Hepatocyte (in vitro differentiated cells): ENCODE results near the gene TAP1. TPM values are rescaled to one million over a fixed set of nuclear protein-coding genes. Genes with fewer than 3 reads are reported as not detected.

Experiments
- DNase-seq: peaks from one replicate; pipeline ENCODE4 v3.0.0-alpha.2; 2016; ENCODE audit warnings: low spot score
- H2AFZ ChIP-seq: fragments of 200-600 bp; sonication (generic); 2 replicates; pipeline ENCODE4 v1.6.0; 2016; ENCODE audit warnings: antibody characterized with exemption, mild to moderate bottlenecking
- H3K27ac ChIP-seq: fragments of 200-600 bp; sonication (generic); 2 replicates; pipeline ENCODE4 v1.5.1; 2016; ENCODE audit warnings: mild to moderate bottlenecking
- H3K27me3 ChIP-seq: fragments of 200-600 bp; sonication (generic); 2 replicates; pipeline ENCODE4 v1.6.1; 2016
- H3K36me3 ChIP-seq: fragments of 200-600 bp; sonication (generic); replicated peaks from 2 replicates; pipeline ENCODE4 v1.5.1; 2016; ENCODE audit warnings: low read depth; ENCODE audit not compliant: insufficient read depth
- H3K4me1 ChIP-seq: fragments of 200-600 bp; sonication (generic); 2 replicates; pipeline ENCODE4 v1.5.1; 2016; ENCODE audit warnings: mild to moderate bottlenecking, moderate library complexity; ENCODE audit not compliant: insufficient read depth
- H3K4me2 ChIP-seq: fragments of 200-600 bp; sonication (generic); 2 replicates; pipeline ENCODE4 v1.6.0; 2016
- H3K4me3 ChIP-seq: fragments of 200-600 bp; sonication (generic); 2 replicates; pipeline ENCODE4 v1.5.1; 2016; ENCODE audit warnings: mild to moderate bottlenecking
- H3K79me2 ChIP-seq: fragments of 200-600 bp; sonication (generic); 2 replicates; pipeline ENCODE4 v1.6.0; 2017; ENCODE audit warnings: mild to moderate bottlenecking
- H3K9me2 ChIP-seq: fragments of 200-600 bp; sonication (generic); replicated peaks from 2 replicates; pipeline ENCODE4 v1.6.0; 2017; ENCODE audit warnings: mild to moderate bottlenecking; ENCODE audit not compliant: insufficient read depth
- H3K9me3 ChIP-seq: fragments of 200-600 bp; sonication (generic); 2 replicates; pipeline ENCODE4 v1.5.1; 2016; ENCODE audit warnings: low read depth, mild to moderate bottlenecking
- H4K20me1 ChIP-seq: fragments of 200-600 bp; sonication (generic); 2 replicates; pipeline ENCODE4 v1.6.0; 2016; ENCODE audit warnings: mild to moderate bottlenecking; ENCODE audit not compliant: insufficient read depth, poor library complexity, severe bottlenecking
- CTCF ChIP-seq: fragments of 200-600 bp; sonication (generic); IDR thresholded peaks from 2 replicates; pipeline ENCODE4 v1.5.1; 2016; ENCODE audit warnings: antibody characterized with exemption, mild to moderate bottlenecking; ENCODE audit not compliant: poor library complexity
- EZH2 ChIP-seq: fragments of 200-600 bp; sonication (generic); IDR thresholded peaks from 2 replicates; pipeline ENCODE4 v1.6.1; 2016; ENCODE audit warnings: antibody characterized with exemption, mild to moderate bottlenecking, borderline replicate concordance
- EZH2phosphoT487 ChIP-seq: fragments of 200-600 bp; sonication (generic); IDR thresholded peaks from one replicate; pipeline ENCODE4 v1.6.1; 2018; ENCODE audit warnings: antibody characterized with exemption, mild to moderate bottlenecking, low read depth, moderate library complexity; ENCODE audit not compliant: unreplicated experiment, severe bottlenecking
- WGBS: methylation state at CpG from one replicate; pipeline ENCODE4 v1.1.6; 2016; ENCODE audit warnings: low lambda C conversion rate; ENCODE audit errors: missing lambda C conversion rate; 5-methylcytosine and 5-hydroxymethylcytosine counted together
- polyA plus RNA-seq: library from polyadenylated mRNA; unstranded; fragments of >200 nt; fragmentation: Nextera tagmentation; extraction: Ambion mirVana; gene quantifications from 2 replicates; pipeline ENCODE4 v1.2.1, GENCODE V29; 2016
- total RNA-seq: library from RNA; depleted of rRNA; stranded (reverse); fragments of >200 nt; gene quantifications from 2 replicates; pipeline ENCODE4 v1.2.3, GENCODE V29; 2014

The TAP1 gene
- total and polyA plus RNA-seq, 2 experiments from 2014 or later, result 14.1 to 15.2 TPM

- H3K27ac ChIP-seq, result peak within 1 kb of the TSS; percentile 69
- TF ChIP-seq EZH2, result no peak
- TF ChIP-seq EZH2phosphoT487, result no peak
- TF ChIP-seq CTCF, result no peak
These were observed 36.7 kb downstream of the TAP1 start, which contains the start of gene HLA-DOB for GRCh38 chr6:32816746-32817204. TSS of gene HLA-DOB (minus strand) at chr6:32817002. CDS start at chr6:32816951, 51 bp downstream.

GRCh38 chr6:32815996-32816395 is 37.5 kb downstream of the TAP1 start:
- Histone ChIP-seq H4K20me1 (no peaks in the 10 kb centered on the region), H3K27ac (peak overlapping the region; percentile 69), H3K4me1 (no peaks in the 10 kb centered on the region), H3K79me2 (no peaks in the 10 kb centered on the region), H3K9me3 (no peaks in the 10 kb centered on the region), H3K4me2 (no peak overlapping the region), H3K9me2 (no peaks in the 10 kb centered on the region), H3K4me3 (no peak overlapping the region), H2AFZ (no peak overlapping the region), H3K36me3 (no peaks in the 10 kb centered on the region), H3K27me3 (no peaks in the 10 kb centered on the region)
- TF ChIP-seq CTCF (no peak), EZH2 (no peak)
- DNase-seq, result no peak
- WGBS, result 100% methylated on average over 2 of the region's 2 CpGs

More at GRCh38 chr6:32816746-32817204, 36.7 kb downstream of the TAP1 start, which contains the start of gene HLA-DOB:
- DNase-seq, result peak; percentile 49
- Histone ChIP-seq H4K20me1 (no peaks in the 10 kb centered on the region), H3K27me3 (no peaks in the 10 kb centered on the region), H2AFZ (no peak within 1 kb of the TSS), H3K4me1 (no peaks in the 10 kb centered on the region), H3K4me3 (no peak within 1 kb of the TSS), H3K9me3 (no peaks in the 10 kb centered on the region), H3K4me2 (no peak within 1 kb of the TSS), H3K79me2 (no peaks in the 10 kb centered on the region), H3K9me2 (no peaks in the 10 kb centered on the region), H3K36me3 (no peaks in the 10 kb centered on the region)
- 54% methylated on average over 3 of the region's 3 CpGs for WGBS

GRCh38 chr6:32815115-32815514 is 38.4 kb downstream of the TAP1 start:
- no peak overlapping the region for H2AFZ ChIP-seq
- no peaks in the 10 kb centered on the region for H3K9me2 ChIP-seq
- TF ChIP-seq CTCF, result no peak
- TF ChIP-seq EZH2phosphoT487, result no peak
- no peak for TF ChIP-seq EZH2
- no peak overlapping the region for H3K4me2 ChIP-seq
- no peaks in the 10 kb centered on the region for H3K27me3 ChIP-seq
- H3K9me3 ChIP-seq, result no peaks in the 10 kb centered on the region
- no peak for DNase-seq
- no peaks in the 10 kb centered on the region for H3K4me1 ChIP-seq
- H3K4me3 ChIP-seq, result no peak overlapping the region
- no peaks in the 10 kb centered on the region for H4K20me1 ChIP-seq
- 88% methylated on average over 5 of the region's 5 CpGs for WGBS
- no peak overlapping the region for H3K27ac ChIP-seq
- H3K36me3 ChIP-seq, result no peaks in the 10 kb centered on the region
- H3K79me2 ChIP-seq, result no peaks in the 10 kb centered on the region

GRCh38 chr6:32814145-32814544 is 39.4 kb downstream of the TAP1 start:
- no peak for TF ChIP-seq CTCF
- no peak for TF ChIP-seq EZH2
- no peak for TF ChIP-seq EZH2phosphoT487
- Histone ChIP-seq H3K4me3 (no peak overlapping the region), H3K9me3 (no peaks in the 10 kb centered on the region), H4K20me1 (no peaks in the 10 kb centered on the region), H3K27ac (no peak overlapping the region), H3K27me3 (no peaks in the 10 kb centered on the region), H3K4me1 (no peaks in the 10 kb centered on the region), H3K79me2 (no peaks in the 10 kb centered on the region), H2AFZ (no peak overlapping the region), H3K36me3 (no peaks in the 10 kb centered on the region), H3K4me2 (no peak overlapping the region), H3K9me2 (no peaks in the 10 kb centered on the region)
- WGBS, result 68% methylated on average over 2 of the region's 2 CpGs
- no peak for DNase-seq
